Hepatocyte (in vitro differentiated cells): ENCODE data around the gene SHISAL2A.

ENCODE experiments used
- EZH2 ChIP-seq: fragments of 200-600 bp; sonication (generic); IDR thresholded peaks from 2 replicates; pipeline ENCODE4 v1.6.1; 2016; ENCODE audit warnings: antibody characterized with exemption, mild to moderate bottlenecking, borderline replicate concordance
- EZH2phosphoT487 ChIP-seq: fragments of 200-600 bp; sonication (generic); IDR thresholded peaks from one replicate; pipeline ENCODE4 v1.6.1; 2018; ENCODE audit warnings: antibody characterized with exemption, mild to moderate bottlenecking, low read depth, moderate library complexity; ENCODE audit not compliant: unreplicated experiment, severe bottlenecking
- TF ChIP-seq, protein P1 (sequence below): fragments of 200-600 bp; sonication (generic); IDR thresholded peaks from 2 replicates; pipeline ENCODE4 v1.5.1; 2016; ENCODE audit warnings: antibody characterized with exemption, mild to moderate bottlenecking; ENCODE audit not compliant: poor library complexity

DNA sequence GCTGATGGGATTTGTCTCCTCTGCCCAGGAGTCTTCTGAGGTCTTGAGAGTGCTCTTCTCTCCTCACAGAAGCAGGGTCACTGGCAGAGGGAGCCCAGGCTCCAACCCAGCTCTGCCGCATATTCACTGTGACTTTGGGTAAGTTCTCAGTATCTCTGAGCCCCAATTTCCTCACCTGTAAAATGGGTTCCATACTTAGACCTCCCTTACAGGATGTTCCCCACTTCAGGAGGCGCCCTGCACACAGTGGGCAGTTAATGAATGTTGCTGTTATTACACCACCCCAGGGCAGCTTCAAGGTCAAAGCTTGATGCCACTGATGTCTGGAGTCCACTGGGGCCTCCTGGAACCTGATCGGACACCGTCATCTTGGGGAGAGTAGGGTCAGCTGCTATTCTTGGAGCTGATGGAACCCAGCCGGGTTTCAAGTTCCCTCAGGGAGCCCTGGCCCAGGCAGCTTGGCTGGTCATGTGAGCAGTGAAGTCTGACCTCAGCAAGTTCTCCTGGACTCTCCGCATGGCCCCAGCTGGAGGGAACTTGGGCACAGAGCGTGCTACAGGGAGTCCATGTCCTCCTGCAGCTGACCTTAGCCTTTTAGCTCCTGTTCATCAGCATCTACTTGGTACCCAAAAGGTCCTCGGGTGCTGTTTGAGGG is 43.4 kb downstream of the SHISAL2A start:
- TF ChIP-seq EZH2, result no peak
- TF ChIP-seq, protein P1, sequence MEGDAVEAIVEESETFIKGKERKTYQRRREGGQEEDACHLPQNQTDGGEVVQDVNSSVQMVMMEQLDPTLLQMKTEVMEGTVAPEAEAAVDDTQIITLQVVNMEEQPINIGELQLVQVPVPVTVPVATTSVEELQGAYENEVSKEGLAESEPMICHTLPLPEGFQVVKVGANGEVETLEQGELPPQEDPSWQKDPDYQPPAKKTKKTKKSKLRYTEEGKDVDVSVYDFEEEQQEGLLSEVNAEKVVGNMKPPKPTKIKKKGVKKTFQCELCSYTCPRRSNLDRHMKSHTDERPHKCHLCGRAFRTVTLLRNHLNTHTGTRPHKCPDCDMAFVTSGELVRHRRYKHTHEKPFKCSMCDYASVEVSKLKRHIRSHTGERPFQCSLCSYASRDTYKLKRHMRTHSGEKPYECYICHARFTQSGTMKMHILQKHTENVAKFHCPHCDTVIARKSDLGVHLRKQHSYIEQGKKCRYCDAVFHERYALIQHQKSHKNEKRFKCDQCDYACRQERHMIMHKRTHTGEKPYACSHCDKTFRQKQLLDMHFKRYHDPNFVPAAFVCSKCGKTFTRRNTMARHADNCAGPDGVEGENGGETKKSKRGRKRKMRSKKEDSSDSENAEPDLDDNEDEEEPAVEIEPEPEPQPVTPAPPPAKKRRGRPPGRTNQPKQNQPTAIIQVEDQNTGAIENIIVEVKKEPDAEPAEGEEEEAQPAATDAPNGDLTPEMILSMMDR, result no peak
- no peak for TF ChIP-seq EZH2phosphoT487
